DMS79 (cell line): ENCODE data around the gene ENPP6.

Source experiments
- DNase-seq: peaks from one replicate; lab custom pipeline; 2025; lab: John Stamatoyannopoulos, UW

Gene ENPP6

DNA sequence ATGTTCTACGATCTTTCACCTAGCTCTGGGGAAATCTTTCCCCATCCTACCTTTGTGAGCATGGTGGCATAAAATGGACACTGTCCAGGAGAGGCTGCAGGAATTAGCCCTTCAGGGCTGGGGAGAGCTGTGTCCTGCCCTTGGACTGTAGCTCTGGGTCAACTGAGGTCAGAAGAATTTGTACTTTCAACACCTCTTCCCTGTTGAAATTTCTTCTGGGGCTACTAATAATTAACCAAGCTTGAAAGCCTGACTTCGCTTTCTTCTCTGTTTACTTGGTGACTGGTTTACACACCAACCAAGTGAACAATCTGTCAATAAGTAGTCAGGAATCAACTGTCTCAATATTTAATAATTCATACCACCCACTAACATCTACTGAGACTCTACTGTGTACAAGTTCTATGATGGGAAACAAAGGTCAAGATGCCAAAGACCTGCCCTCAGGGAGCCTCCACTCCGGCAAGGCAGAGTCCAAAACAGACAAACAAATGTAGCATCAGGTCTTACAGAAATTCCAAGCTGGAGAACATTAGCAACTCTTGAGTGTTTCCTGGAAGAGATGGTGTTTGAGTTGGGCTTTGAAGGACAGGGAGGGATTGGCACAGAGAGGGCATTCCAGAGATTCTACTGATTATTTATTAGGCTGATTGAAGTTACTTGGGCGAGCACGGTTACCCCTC, 113.1 kb downstream of the ENPP6 start:
- DNase-seq: no peak

GRCh38 chr4:184103527-184104264, 114.0 kb downstream of the ENPP6 start:
- DNase-seq: no peak

GRCh38 chr4:184102927-184103326, 114.7 kb downstream of the ENPP6 start:
- no peak for DNase-seq

DNA sequence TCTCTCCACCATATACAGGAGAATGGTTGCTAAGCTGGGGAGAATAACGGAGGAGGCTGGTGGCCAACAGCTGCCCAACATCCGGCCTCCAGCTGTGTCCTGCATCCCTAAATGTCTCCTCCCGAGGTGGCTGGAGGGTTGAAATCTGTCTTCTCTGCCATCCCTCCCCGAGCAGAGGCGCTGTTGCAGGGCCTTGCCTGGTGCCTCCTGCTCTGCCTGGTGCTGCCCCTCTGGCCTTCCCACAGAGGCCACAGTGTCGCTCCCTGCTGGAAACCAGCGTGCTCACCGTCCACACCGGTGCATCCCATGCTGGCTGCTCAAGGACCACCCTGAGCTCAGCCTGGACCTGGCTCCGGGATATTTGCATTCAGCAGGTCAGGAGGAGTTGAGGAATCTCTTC, 115.2 kb downstream of the ENPP6 start:
- no peak for DNase-seq

DNA sequence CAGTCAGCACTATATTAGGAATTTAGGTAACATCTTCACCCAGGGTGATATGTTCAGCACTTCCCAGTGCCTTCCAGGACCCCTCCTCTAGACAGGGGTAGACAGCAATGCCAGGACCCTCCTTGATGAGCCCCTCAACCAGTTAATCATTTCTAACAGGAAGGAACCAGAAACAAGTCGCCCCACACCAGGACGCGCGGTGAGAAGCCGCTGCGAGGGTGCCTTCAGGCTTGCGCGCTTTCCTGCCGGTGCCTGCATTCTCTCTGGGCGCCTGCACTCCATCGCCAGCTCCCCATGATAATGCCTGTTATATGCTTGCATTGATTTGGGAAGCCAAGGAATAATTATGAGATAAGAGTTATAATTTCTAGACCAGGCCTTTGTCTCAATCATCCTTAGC, 116.0 kb downstream of the ENPP6 start:
- no peak for DNase-seq

DNA sequence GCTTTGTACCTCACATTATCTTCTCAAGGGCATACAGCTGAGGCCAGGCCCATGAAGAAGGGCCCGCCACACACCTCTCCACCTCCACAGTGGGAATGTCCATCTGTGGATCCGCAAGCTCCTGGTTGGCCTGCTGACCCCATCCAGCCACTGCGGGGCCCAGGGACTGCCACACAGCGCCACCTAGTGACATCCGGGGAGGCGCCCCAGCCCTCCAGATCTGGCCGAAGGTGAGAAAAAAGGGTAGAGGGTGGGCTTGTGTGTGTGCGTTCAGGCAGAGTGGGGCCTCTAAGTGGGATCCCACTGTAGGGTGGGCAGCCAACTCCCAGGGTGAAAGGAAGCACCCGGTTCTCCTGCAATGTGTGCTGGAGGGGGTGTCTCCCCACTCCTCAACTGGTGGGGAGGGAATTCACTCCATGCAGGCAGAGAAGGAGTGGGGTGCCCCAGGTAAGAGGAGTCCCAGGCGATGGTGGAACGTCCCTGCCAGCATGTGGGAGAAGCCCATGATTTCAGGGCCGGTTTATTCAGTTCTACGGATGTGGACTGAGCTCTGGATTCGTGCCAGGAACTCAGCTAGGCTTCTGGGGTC, 117.3 kb downstream of the ENPP6 start:
- DNase-seq: no peak

DNA sequence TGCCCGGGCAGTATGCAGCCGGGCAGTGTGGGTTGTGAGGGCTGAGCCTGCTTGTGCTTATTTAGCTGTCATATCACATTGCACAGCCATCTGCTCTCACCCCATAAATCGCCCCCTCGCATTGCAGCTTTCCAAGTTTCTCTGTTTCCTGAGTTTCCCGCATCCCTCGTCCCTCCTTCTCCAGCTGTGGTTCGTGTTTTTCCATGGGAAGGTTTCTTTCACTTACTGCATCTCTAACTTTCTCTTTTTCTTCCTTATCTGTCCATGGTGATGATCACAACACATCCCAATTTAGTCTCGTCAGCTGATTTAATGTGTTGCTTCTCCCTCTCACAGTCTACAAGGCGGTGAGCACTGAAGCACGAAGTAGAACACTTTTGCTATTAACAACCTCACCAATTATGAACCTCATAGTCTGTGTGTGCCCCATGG, 118.1 kb downstream of the ENPP6 start:
- DNase-seq: no peak

GRCh38 chr4:184099000-184099399, 118.7 kb downstream of the ENPP6 start:
- DNase-seq: no peak

DNA sequence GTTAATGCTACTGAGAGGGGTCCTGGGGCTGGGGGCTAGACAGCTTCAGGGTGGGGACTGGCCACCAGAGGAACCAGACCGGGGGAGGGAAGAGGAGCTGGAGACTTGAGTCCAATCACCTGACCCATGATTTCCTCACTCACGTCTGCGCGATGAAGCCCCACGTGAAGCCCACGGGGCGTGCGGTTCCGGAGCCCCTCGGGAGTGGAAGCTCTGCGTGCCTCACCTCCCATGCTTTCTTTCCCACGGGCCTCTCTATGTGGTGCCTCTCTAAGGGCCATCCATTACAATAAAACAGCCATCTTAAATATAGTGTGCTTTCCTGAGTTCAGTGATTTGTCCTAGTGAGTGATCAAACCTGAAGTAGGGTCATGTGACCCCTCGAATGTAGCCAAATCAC, 119.9 kb downstream of the ENPP6 start:
- no peak for DNase-seq

DNA sequence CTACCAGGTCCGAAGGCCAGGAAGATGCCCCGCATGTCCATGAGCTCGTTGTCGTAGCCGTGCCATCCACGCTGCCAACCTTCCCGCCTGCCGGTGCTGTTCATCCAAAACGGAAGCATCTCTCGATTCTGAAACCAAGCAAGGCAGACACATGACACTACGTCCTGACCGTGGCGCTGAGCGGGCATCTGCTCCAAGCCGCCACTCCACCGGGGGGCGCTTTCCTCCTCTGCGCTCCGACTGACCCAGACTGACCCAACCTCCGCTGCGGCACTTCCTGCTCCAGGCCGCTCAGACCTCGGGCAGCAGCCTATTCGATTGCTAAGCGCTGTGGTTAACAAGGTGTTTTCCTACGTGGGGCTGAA, 120.5 kb downstream of the ENPP6 start:
- DNase-seq: no peak

DNA sequence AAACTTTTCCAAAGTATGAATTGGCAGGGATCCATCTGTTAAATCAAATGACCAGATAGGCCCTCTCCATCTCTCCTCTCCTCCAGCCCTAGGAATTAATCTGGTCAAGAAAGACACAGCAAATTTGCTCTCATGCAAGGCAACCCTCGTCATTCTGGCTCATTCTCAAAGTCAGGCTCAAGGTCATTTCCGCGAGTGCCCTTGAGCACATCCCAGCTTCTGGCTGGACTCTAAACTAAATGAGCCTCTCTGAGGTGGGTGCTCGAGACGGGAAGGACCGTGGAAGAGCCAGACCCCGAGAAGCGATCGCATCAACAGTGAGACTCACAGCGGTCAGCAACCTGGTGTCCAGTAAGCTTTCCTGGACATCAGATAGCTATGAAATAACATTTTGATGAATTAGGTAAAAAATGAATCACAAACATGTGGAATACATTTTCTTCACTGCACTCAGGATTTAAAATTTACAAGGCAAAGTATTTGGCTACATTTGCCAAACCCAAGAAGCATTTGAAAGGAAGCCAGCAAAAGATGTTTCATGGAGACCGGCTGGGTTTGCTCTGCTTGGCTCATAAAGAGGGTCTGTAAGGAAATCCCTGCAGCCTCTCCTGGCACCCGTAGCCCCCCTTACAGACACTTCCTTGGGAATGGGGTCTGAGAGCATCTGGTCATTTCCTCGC, 121.0 kb downstream of the ENPP6 start:
- no peak for DNase-seq

- DNase-seq: no peak
Measured at GRCh38 chr4:184094532-184095159, 123.0 kb downstream of the ENPP6 start.

- no peak for DNase-seq
Measured at GRCh38 chr4:184091986-184092385, 125.7 kb downstream of the ENPP6 start.

GRCh38 chr4:184090571-184090970, 127.1 kb downstream of the ENPP6 start:
- DNase-seq: no peak

- no peak for DNase-seq
Measured at GRCh38 chr4:184080674-184081073, 137.0 kb downstream of the ENPP6 start.

GRCh38 chr4:184074677-184075388, 142.8 kb downstream of the ENPP6 start:
- no peak for DNase-seq

DNA sequence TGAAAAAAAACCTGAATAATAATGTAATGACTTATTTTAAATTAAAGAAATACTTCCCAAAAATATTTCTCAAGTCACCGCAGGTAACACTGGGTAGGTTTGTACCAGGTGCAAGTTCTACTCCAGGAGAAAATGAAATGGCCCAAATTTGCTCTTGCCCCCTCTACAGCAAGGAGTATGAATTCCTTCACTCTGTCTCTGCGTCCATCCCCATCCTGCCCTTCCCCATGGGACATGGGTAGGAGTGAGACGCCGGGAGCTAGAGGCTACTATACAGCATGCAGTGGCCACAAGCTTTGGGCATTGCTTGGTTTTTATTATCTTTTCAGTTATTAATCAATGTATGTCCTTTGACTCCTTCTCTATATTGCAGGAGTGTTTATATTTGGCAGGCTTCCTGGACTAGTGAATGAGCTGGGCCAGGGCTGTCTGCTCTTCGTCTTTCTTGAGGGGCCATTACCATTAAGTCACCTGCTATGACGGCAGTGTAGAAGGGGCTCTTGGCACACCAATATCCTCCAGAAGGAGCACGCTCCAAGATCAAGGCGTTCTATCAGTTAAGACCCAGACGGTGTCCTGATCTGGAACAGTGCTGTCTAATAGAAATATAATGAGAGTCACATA, 149.6 kb downstream of the ENPP6 start:
- no peak for DNase-seq

GRCh38 chr4:184066584-184067300, 150.9 kb downstream of the ENPP6 start:
- no peak for DNase-seq

- no peak for DNase-seq
Measured at GRCh38 chr4:184064877-184065276, 152.8 kb downstream of the ENPP6 start.

DNA sequence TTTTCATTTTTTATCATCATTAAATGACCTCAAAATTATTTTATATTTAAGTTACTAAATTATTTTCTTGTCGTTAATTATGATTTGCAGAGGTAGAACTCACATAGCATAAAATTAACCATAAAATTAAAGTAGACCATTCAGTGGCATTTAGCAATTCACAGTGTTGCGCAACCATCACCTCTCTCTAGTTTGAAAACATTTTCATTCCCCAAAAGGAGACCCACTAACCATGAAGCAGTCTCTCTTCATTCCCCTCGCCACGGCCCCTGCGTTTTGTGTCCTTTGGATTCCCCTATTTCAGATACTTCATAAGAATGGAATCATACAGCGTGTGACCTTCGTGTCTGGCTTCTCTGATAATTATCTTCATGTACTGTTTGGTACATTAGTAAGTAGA, 154.9 kb downstream of the ENPP6 start:
- DNase-seq: no peak

- DNase-seq: no peak
Measured at GRCh38 chr4:184061582-184061981, 156.1 kb downstream of the ENPP6 start.
